WTC11 (cell line): ENCODE results near the gene OPTC.

Experiments
- GABPB1 ChIP-seq: sonication (generic); formaldehyde crosslinking; IDR thresholded peaks from 2 replicates; pipeline ENCODE4 v1.8.1; 2023; ENCODE audit warnings: mild to moderate bottlenecking, missing genetic modification reagents
- USF2 ChIP-seq: sonication (generic); formaldehyde crosslinking; IDR thresholded peaks from 2 replicates; pipeline ENCODE4 v1.8.1; 2023; ENCODE audit warnings: mild to moderate bottlenecking, missing genetic modification reagents, moderate library complexity

- no peak for TF ChIP-seq USF2 (CRISPR knock-in tag)
- TF ChIP-seq GABPB1 (CRISPR knock-in tag): no peak
Measured at GRCh38 chr1:203490607-203491006, 3.3 kb upstream of the OPTC start.
